A204.1 (cell line): ENCODE results near the gene MORC1.
"Not testable (repeated sequence)": the region's sequence is repeated elsewhere in the genome, so short reads cannot be mapped to it uniquely, and the experiment has no call there.

Experiments used
- FAIRE-seq: peaks from 2 replicates; lab custom pipeline; 2012; peaks lifted over from hg19 to GRCh38; lab: Jason Lieb, UNC

The MORC1 gene

DNA sequence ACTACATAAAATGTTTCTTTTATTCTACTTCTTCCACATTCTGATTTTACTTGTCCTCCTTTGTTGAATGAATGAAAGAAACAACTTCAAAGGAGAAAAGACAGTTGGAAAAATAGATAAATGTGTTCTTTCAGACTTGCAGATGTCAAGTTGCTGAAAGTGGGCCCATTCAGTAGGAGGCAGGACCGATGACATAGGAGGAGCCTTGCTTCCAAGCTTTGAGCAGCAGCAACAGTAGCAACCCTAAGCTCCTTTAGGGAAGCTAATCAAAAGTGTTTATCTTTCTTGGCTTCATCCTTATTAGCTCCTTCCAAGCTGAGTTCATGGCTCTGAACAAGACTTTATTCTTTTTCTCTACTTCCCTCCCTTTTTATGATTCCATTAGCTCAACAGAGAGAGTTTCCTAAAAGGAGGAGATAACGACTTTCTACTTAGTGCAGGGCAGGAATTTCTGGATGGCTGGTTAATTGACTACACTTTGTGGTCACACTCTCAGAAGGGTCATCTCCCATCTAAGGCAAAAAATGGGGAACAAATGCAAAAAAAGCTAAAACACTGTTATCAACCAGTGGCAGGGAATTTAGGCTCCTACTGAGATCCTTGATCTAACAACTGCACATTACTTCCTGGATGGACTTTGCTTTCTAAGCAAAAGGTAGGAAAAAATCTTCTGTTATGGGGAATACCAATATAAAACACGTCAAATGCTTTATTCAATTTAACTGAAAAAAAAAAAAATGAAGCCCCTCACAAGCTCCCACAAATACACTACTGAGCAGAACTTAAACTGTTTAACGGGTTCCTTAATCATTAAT lies 4.8 kb downstream of the MORC1 start:
- no peak for FAIRE-seq

DNA sequence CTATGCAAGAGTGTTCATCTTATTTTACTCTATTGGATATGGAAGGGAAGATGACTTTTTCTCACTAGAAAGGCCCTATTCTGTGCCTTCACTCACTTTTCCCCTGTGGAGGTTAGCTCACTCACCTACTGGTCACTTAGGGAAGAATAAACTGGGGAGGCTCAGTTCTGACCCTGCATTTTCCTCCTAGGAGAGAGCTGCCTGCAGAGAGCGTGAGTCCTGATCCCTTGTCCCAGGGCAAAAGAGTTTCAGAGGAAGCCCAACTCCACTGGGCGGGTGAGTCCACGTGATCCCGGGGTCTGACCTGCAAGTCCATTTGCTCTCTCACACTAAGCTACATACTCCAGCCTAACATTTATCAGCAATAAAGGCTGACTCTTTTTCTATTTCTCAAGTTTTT lies 8.4 kb downstream of the MORC1 start:
- no peak for FAIRE-seq

DNA sequence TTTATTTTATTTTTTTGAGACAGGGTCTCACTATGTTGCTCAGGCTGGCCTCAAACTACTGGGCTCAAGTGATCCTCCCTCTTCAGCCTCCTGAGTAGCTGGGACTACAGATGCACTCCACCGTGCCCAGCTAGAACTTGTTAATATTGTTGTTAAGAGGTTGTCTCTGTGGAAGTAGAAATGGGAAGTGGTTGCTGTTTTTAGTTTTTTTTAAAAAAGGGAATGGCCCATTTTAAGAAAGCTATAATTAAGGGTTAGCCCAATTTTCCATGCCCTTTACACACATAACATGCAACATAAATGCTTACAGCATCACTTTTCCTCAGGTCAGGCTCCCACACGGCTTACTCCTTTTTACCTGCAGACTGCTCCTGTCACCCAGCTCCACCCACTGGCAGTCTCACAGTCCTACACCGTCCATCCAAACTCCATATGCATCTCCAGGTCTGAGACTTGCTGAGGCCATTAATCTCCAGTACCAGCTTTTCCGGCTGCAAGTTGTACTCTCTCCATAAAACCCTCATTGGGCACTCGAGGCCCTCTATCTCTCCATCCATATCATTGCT lies 19.8 kb downstream of the MORC1 start:
- FAIRE-seq: no peak

DNA sequence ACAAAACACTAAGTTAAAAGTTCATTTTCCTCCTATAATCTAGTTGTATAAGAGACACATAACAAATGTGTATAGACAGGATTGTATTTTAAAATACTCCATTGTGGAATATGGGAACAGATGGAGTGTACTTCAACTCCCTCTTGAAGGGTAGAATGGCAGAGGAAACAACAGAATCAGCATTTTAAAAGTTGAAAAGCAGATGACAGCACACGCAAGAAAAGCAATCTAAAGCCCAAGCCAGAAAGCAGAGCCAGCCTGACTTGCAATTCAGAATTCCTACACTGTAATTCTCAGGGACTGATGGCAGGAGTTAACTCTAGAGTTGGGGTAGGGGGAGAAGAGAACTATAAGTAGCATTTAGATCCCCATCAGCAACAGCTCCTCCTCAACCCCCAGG lies 22.8 kb downstream of the MORC1 start:
- no peak for FAIRE-seq

DNA sequence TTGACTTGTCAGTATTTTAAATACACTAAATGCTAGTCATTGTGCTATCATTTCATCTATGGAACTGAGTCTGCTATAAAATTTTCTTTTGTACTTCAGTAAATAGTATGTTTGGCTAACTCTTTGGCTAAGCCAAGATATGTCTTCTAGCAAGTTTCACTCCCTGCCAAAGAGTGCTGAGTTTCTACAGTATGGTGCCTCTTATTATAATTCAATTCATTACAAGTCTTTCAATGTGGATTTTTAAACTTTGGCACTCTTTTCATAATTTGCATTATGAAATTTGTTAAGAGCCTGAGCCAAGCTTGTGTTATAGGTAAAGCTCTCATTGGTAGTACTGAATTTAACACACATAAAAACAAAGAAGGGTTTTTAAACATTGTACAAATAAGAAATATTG lies 24.4 kb downstream of the MORC1 start:
- no peak for FAIRE-seq

DNA sequence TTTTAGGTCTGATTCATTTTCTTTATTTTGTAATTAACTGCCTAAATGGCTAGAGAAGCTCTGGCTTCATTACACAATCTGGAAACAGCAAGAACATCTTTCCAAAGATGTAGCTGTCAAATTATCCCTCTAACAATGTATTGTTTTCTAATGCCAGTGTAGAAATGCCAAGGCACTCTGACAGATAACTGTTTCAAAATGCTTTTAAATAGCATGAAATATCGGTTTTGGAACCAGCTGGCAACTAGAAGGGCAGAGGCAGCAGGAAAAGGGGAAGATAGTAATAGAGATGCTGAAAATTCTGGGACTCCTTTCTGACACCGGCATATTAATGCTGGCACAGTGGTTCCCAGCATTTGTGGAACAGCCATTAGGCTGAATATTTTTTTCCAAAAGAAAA lies 26.1 kb downstream of the MORC1 start:
- FAIRE-seq: no peak

DNA sequence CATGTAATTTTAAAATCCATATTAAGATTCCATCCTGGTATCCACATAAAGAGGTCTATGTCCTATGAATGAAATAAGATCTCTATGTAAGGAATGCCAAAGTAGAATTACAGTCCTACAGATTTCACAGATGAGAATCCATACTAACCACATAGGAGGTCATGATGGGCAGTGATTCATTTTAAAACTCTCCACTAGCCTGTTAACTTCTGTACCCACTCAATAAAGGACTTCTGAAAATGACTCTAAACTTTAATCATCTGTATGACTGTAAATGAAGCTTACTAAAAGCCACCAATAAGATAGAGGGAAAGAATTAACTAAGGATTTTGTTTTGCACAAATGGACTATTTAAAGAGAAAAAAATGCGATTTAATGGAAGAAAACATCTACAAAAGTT lies 28.7 kb downstream of the MORC1 start:
- FAIRE-seq: no peak

DNA sequence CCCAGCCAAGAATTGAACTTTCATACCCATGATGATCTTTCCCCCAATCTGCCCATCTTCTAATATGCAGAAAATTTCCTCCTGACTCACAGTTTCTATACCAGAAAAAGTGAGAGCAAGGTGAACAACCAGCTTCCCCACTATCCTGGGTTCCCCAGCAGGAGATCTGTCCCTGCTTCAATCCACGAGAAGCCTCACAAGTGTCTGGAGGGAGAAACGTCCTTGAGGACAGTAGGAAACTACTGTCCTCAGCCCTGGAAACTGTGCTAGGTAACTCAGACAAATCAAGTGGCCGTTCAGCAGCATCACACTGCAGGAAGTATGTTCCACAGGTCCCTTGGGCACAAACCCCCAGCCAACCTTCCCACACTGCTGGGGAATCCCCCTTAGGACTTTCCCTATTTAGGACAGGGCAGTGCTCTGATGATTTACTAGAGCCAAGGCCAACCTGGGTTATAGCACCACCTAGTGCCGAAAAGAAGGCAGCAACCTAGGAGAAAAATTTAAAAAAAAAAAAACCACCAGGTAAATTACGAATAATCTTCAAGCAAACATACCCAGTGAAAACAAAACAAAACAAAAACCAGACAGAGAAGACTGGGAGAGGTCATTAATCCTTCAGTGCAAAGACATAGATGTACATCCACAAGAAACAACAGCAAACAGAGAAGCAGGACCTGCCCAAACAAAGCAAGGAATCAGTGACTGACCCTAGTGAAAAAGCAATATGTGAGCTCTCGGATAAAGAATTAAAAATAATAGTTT lies 36.0 kb downstream of the MORC1 start:
- FAIRE-seq: no peak

DNA sequence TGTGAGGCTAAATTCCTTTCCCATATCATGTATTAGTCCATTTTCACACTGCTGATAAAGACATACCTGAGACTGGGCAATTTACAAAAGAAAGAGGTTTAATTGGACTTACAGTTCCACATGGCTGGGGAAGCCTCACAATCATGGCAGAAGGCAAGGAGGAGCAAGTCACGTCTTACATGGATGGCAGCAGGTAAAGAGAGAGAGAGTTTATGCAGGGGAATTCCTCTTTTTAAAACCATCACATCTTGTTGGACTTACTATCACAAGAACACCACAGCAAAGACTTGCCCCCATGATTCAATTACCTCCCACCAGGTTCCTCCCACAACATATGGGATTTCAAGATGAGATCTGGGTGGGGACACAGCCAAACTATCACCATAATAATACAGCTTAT lies 37.8 kb downstream of the MORC1 start:
- not testable (repeated sequence) for FAIRE-seq

DNA sequence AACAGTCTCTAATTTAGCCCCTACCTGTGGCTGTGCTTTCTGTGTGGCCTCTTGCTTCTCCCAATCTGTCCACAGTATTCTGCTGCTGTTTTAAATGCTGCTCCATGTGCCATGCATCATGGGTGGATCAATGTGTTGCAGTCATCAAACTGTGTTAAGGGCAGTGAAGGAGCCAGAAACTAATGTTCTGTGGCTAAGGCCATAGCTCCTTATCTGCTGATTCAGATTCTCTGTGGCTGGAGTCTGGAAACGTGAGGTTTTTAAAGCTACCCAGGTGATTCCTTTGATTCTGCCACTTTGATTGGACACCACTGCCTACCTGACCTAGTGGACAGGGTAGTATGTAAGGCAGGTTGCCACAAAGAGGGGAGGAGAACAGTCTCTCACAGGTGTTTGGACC lies 44.8 kb downstream of the MORC1 start:
- no peak for FAIRE-seq

DNA sequence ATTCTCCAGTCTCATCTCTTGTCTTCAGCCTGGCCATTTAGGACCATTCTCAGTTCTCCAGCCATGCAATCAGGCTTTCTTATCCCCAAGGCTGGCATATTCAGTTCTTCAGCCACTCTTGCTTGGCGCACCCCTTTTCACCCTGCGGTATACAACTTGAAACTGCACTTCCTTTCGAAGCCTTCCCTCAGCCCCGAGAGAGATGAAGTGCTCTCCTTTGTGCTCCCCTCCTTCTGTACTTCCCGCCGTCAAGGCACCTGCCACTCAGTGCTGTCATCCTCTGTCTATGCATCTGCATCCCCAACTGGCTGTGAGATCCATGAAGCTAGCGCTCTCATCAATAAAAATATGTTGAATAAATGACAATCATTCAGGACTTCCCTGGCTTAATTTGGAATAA lies 45.7 kb downstream of the MORC1 start:
- FAIRE-seq: no peak

DNA sequence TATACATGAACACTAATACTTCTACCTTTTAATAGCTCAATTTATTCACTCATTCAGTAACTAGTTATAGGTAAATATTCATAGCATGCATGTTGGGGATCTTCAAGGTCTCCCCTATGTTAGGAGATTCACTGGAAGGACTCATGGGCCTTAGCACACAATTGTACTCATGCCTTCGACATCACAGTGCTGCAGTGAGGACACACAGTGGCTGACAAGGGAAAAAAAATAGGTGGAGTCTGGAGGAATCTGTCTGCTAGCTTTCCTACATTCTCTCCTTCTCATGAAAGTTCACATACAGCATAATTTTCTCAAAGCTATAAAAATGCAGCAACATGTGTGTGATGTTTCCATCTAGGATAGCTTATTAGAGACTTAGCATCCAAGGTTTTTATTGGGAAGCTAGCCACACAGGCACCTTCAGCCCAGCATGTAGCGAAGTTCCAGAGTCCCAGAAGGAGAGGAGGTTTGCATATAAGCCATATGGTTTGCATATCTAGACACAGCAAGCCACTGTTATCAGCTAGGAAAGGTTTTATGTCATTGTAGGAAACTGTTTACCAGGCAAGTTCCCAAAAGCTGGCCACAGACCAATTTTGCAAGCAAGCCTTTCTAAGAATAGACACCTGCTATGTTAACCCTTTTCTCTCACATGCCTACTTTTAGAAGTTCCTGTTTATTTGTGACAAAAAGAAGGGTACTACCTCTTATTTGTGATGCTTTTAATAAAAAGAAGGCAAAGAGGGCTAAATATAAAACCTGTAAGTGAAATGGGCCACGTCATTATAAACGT lies 46.4 kb downstream of the MORC1 start:
- no peak for FAIRE-seq

DNA sequence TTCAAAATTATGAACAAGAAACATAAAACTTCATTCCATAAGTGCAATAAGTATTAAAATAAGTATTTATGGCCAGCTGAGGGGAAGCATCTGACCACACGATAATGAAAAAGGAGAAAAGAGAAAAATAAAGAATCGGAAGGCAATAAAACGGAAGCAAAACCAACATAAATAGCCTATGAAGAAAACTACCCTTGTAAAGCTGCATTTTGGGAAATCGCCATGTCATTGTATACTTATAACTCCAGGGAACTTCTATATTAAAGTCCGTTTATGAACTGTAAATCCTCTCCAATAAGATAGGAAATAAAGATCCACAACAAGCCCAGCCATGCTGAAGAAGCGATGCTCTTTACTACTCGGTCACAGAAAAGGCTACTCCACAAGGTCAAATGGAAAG lies 47.7 kb downstream of the MORC1 start:
- no peak for FAIRE-seq

DNA sequence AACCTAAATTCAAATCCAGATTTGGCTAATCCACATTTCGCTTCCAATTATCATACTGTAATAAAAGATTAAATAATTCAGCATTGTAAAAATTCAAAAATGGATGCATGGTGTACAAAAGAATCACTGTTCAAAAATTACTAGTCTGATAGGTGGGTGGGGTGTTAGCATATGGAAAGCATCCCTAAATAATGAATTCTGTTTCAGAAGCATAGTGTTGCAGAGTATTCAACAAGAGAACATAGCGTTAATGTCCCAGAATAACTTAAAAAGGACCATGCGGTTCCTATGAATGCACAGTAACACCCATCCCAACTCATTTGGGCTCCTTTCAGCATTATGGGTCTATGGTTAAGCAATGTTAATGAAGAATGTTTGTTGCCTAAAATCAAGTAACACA lies 51.1 kb downstream of the MORC1 start:
- no peak for FAIRE-seq

DNA sequence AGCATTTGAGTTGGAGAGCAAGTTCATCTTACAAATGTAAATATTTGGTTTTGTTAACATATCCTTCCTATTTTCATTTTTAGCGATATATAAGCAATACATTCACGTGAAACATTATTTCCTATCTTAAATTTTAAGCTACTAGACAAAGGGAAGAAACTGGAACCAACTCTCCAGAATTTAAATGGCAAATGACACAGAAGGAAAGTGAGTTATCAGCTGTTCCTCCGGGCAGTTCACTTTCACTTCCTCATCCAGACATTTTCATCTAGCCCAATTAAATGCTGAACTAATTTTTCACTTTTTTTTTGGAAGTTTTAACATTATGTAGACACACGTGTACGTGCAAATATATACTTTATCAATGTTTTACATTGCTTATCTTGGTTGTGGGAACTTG lies 58.7 kb downstream of the MORC1 start:
- FAIRE-seq: no peak

DNA sequence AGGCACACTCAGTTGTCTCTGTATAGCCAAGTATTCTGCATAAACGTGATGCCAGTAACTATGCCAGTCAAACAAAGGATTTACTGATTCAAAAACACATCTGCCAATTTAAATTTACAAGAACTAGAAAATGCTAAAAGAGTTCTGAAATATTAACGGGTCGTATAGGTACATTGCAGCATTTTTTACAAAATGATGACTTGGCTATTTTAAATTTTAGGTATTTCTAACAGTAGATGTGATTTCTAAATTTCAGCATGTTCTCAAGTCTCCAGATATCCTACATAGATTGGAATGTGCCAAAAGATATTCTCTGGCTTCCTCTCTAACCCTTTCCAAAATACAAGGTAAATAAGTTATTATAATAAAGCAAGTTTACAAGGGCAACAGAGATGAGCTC lies 60.3 kb downstream of the MORC1 start:
- FAIRE-seq: no peak

DNA sequence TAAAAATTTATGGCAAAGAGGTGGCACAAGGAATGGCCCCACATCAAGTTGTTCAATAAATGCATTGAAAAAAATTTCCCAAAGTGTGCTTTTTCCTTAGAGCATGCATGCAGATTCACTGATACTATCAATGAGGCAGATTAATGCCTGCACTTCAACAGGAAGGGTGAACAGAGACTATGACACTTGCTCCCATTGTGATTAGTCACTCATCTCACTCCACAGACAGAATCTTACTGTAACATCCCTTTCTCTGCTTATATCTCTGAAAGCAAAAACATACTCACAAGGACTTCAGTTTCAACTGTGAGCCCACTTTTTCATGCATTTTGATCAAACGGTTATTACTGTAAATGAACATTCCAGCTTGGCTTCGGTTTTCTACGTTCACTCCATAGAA lies 60.9 kb downstream of the MORC1 start:
- FAIRE-seq: no peak

DNA sequence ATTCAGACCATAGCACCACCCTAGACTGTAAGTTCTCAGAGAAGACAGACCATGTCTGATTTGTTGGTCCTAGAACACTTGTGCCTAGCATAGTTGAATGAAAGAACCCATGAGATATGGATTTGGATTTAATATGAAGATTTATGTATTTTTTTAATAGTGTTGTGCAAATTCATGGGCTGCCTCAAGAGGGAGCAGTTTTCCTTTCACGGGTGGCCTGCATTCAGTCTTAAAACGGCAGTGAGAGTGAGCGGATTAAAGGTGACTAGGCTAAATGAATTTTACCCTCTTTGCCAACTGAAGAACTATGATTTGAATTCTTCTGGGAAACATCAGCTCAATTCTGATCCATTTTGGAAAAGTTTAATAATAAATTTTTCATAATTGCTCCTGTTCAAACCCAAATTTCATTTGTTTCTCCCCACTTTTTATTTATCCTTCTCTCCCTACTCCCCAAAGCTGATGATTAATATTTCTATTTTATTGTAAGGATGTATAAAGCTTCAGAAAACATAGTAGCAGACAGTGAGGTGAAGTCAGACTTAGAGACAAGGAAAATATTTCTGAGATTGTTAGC lies 67.3 kb downstream of the MORC1 start:
- FAIRE-seq: no peak

DNA sequence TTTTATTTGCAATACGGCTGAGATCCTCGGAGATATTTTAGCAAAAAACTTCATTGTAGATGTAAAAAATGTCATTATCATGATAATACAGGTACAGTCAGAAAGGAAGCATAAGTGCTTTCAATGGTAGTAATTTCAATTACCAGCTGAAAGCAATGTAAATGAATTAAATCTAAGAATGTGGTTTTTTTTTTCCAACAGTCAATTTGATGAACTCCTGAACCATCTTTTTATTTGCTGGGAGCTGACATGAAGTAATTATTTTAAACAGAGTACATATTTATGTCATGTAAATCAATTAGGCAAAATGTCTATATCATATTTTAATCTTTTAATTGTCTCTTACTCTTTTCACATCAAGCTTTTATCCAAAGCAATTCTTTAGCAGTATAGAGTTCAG lies 70.6 kb downstream of the MORC1 start:
- FAIRE-seq: no peak

DNA sequence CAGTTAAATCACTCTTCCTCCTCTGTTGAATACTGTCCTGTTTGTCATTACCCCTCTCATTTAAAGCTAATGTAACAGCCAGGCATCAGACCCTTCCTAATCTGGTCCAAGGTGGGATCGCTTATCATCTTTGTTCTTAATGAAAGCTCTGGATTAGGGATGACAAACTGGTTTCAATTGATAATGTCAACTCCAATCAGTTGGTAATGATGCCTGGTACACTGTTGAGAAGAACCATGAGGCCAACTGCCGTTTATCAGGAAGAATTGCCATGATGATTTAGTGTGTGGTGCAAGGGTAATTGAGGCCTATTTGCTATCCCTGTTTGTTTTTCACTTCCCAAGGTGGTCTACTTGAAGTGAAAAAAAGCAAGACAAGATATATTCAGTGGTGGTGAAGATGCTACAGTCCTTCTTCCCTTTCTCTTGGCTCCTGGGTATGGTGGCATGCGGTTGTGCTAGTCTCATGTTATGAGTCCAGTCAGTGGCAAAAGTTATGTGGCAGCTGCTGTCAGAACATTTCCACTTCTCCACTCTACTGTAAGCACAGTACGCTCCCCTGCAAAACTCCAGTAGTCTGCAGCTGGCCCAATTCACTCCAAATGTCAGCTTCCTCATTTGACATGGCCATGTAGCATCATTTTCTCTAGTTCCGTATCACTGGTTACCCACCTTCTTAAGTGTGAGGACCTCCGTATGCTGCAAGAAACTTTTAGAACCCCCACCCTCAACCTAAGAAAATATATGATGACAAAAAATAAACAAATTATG lies 72.5 kb downstream of the MORC1 start:
- no peak for FAIRE-seq

DNA sequence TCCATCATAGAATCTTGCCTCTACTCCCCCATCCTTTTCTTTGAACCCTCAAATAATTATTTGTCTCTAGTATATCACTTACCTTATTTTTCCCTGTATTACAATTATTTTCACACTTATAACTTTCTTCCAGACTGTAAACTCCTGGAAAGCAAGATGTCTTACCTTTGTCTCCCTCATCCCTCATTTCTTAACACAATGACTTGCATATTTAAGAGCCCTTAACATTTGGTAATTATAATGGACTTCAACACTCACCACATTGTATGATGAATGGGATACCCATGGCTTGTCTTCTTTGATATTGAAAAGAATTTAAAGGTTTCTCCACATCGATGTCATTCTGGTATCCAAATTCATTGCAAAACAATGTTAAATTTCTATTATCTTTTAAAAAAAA lies 82.9 kb downstream of the MORC1 start:
- FAIRE-seq: no peak
